ENCODE measurements around the gene PDE4D.

The PDE4D gene

DNA sequence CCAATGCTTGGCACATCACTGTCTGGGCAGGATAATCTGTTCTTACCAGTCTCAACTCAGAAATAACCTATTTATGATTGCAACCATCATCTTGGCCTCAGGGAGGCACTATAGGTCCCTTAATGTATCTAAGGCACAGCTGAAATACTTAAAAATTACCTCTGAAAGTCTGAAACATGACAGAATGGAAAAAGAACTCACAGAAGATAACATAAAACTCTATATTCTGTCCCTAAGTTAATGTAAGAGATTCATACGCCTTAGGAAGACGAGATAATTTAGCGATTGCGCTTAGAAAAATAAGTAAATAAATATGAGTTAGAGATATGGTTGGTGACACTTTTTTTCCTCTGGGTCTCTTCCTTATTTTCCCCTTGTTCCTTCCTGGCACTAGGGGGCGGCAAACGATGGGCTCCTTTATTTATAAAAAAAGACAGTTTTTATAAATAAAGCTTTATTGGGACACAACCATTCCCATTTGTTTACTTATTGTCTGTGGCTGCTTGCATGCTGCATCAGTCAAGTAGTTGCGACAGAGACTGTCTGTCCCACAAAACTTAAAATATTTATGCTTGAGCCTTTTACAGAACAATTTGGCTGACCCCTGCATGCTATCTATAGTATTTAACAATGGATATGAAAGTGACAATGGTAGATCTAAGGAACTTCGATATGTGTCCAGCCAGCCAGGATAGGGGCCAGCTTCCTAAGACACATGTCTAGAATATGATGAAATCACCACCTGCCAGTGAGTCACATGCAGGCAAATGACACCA, 79.6 kb downstream of the PDE4D start:
- no CpG with 5 or more reads among the region's 8 CpGs for WGBS, 2 donors (ENCODE audit: extremely low coverage in 2 of 2, insufficient read length in 2 of 2, insufficient replicate concordance in 1 of 2)
- Histone ChIP-seq H3K4me2 (ENCODE audit: insufficient read depth, low read length, poor library complexity, severe bottlenecking) (no peak overlapping the region), H2BK15ac (ENCODE audit: low read length) (no peak overlapping the region), H3K79me1 (ENCODE audit: low read depth, low read length) (no peaks in the 10 kb centered on the region), H2BK5ac (ENCODE audit: low read length) (no peak overlapping the region), H3K4ac (ENCODE audit: low read length) (no peak overlapping the region), H2BK12ac (ENCODE audit: low read length) (no peak overlapping the region), H3K9me3 (replicated peaks in 1 of 2; ENCODE audit: control insufficient read depth in 2 of 2, insufficient read depth in 1 of 2, low read depth in 1 of 2, low read length in 2 of 2) (no peaks in the 10 kb centered on the region), H3K27me3 (ENCODE audit: control insufficient read depth in 3 of 3, insufficient read depth in 3 of 3, low read depth in 1 of 3, low read length in 3 of 3) (no peaks in the 10 kb centered on the region), H2BK120ac (ENCODE audit: low read depth, low read length) (no peak overlapping the region), H2AK5ac (ENCODE audit: low read depth, low read length) (no peak overlapping the region), H4K91ac (ENCODE audit: low read depth, low read length, poor library complexity) (no peak overlapping the region), H2AFZ (ENCODE audit: low read length) (peak overlapping the region; percentile 27), H3K4me1 (ENCODE audit: control insufficient read depth in 2 of 2, insufficient read depth in 1 of 2, low read depth in 1 of 2, low read length in 2 of 2) (no peaks in the 10 kb centered on the region), H3K23ac (ENCODE audit: low read depth, low read length, poor library complexity) (no peak overlapping the region), H3K9ac (ENCODE audit: low read depth, low read length, poor library complexity) (no peak overlapping the region), H3K14ac (ENCODE audit: low read length) (no peak overlapping the region), H3K18ac (ENCODE audit: low read length) (no peak overlapping the region), H3K36me3 (replicated peaks in 1 of 2; ENCODE audit: control insufficient read depth in 2 of 2, insufficient read depth in 2 of 2, low read length in 2 of 2) (no peaks in the 10 kb centered on the region), H3K27ac (replicated peaks; ENCODE audit: low read length) (no peak overlapping the region), H3K4me3 (ENCODE audit: low read length in 2 of 2) (no peak overlapping the region), H4K8ac (ENCODE audit: low read depth, low read length) (no peak overlapping the region)
- peak; percentile 54 for DNase-seq (ENCODE audit: low spot score)

DNA sequence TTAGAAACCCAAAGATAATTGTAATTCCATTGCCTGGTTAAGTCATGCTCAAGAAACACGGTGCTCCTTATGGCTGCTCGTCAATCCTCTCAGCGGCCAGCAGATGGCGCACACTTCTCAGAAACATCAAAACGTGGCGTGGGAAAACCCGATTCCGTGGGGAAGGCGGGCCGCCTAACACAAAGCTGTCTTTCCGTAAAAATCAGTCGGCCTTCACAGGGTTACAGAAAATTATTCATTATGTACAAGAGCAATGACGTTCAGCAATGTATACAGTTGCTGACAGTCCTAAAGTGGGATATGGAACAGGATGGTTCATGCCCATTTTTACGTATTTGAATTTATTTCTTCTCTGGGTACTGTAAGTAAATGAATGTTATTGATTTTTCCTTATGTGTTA, 83.5 kb downstream of the PDE4D start:
- Histone ChIP-seq H2AK5ac (ENCODE audit: low read depth, low read length) (no peak overlapping the region), H3K4me1 (ENCODE audit: control insufficient read depth in 2 of 2, insufficient read depth in 1 of 2, low read depth in 1 of 2, low read length in 2 of 2) (no peaks in the 10 kb centered on the region), H3K9ac (ENCODE audit: low read depth, low read length, poor library complexity) (no peak overlapping the region), H3K4me3 (ENCODE audit: low read length in 2 of 2) (no peak overlapping the region), H2BK120ac (ENCODE audit: low read depth, low read length) (no peak overlapping the region), H3K23ac (ENCODE audit: low read depth, low read length, poor library complexity) (no peak overlapping the region), H2BK5ac (ENCODE audit: low read length) (no peak overlapping the region), H3K27me3 (ENCODE audit: control insufficient read depth in 3 of 3, insufficient read depth in 3 of 3, low read depth in 1 of 3, low read length in 3 of 3) (no peaks in the 10 kb centered on the region), H3K14ac (ENCODE audit: low read length) (no peak overlapping the region), H4K91ac (ENCODE audit: low read depth, low read length, poor library complexity) (no peak overlapping the region), H3K4ac (ENCODE audit: low read length) (no peak overlapping the region), H3K79me1 (ENCODE audit: low read depth, low read length) (no peaks in the 10 kb centered on the region), H3K4me2 (ENCODE audit: insufficient read depth, low read length, poor library complexity, severe bottlenecking) (peak overlapping the region; percentile 46), H3K18ac (ENCODE audit: low read length) (no peak overlapping the region), H2AFZ (ENCODE audit: low read length) (peak overlapping the region; percentile 1), H3K27ac (replicated peaks; ENCODE audit: low read length) (no peak overlapping the region), H3K9me3 (replicated peaks in 1 of 2; ENCODE audit: control insufficient read depth in 2 of 2, insufficient read depth in 1 of 2, low read depth in 1 of 2, low read length in 2 of 2) (no peaks in the 10 kb centered on the region), H2BK12ac (ENCODE audit: low read length) (no peak overlapping the region), H2BK15ac (ENCODE audit: low read length) (no peak overlapping the region), H3K36me3 (replicated peaks in 1 of 2; ENCODE audit: control insufficient read depth in 2 of 2, insufficient read depth in 2 of 2, low read length in 2 of 2) (no peaks in the 10 kb centered on the region), H4K8ac (ENCODE audit: low read depth, low read length) (no peak overlapping the region)
- DNase-seq (ENCODE audit: low spot score), result peak; percentile 70
- WGBS, 2 donors (ENCODE audit: extremely low coverage in 2 of 2, insufficient read length in 2 of 2, insufficient replicate concordance in 1 of 2), result no CpG with 5 or more reads among the region's 14 CpGs

DNA sequence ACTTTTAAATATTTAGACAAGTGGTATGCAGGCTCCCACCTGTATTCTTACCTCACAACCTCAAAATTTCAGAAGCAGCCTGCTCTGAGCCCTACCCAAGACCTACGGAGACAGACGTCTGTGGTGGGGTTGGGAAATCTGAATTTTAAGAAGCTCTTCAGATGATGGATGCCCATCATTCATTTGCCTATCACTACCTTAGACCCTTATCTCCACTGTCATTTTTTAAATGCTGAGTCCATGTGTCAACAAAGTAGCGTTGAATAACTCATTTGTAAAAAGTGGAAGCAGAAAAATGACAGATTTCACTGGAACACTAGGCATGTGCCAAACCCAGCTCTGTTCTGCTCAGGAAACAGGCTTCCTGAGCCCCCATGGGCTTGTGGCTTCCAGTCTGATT, 85.7 kb downstream of the PDE4D start:
- no peak overlapping the region for H3K18ac ChIP-seq (ENCODE audit: low read length)
- no peaks in the 10 kb centered on the region for H3K27me3 ChIP-seq (ENCODE audit: control insufficient read depth in 3 of 3, insufficient read depth in 3 of 3, low read depth in 1 of 3, low read length in 3 of 3)
- no peak overlapping the region for H3K23ac ChIP-seq (ENCODE audit: low read depth, low read length, poor library complexity)
- H2BK120ac ChIP-seq (ENCODE audit: low read depth, low read length), result no peak overlapping the region
- no peaks in the 10 kb centered on the region for H3K9me3 ChIP-seq (replicated peaks in 1 of 2; ENCODE audit: control insufficient read depth in 2 of 2, insufficient read depth in 1 of 2, low read depth in 1 of 2, low read length in 2 of 2)
- H4K91ac ChIP-seq (ENCODE audit: low read depth, low read length, poor library complexity), result no peak overlapping the region
- H3K4ac ChIP-seq (ENCODE audit: low read length), result no peak overlapping the region
- H2AK5ac ChIP-seq (ENCODE audit: low read depth, low read length), result no peak overlapping the region
- no peak overlapping the region for H2BK12ac ChIP-seq (ENCODE audit: low read length)
- no peak overlapping the region for H3K4me3 ChIP-seq (ENCODE audit: low read length in 2 of 2)
- no peaks in the 10 kb centered on the region for H3K36me3 ChIP-seq (replicated peaks in 1 of 2; ENCODE audit: control insufficient read depth in 2 of 2, insufficient read depth in 2 of 2, low read length in 2 of 2)
- H3K14ac ChIP-seq (ENCODE audit: low read length), result no peak overlapping the region
- H2BK15ac ChIP-seq (ENCODE audit: low read length), result no peak overlapping the region
- H3K9ac ChIP-seq (ENCODE audit: low read depth, low read length, poor library complexity), result no peak overlapping the region
- H2AFZ ChIP-seq (ENCODE audit: low read length), result no peak overlapping the region
- no peak overlapping the region for H4K8ac ChIP-seq (ENCODE audit: low read depth, low read length)
- H3K4me1 ChIP-seq (ENCODE audit: control insufficient read depth in 2 of 2, insufficient read depth in 1 of 2, low read depth in 1 of 2, low read length in 2 of 2), result no peaks in the 10 kb centered on the region
- no CpG with 5 or more reads among the region's 3 CpGs for WGBS, 2 donors (ENCODE audit: extremely low coverage in 2 of 2, insufficient read length in 2 of 2, insufficient replicate concordance in 1 of 2)
- no peak overlapping the region for H2BK5ac ChIP-seq (ENCODE audit: low read length)
- no peaks in the 10 kb centered on the region for H3K79me1 ChIP-seq (ENCODE audit: low read depth, low read length)
- no peak overlapping the region for H3K27ac ChIP-seq (replicated peaks; ENCODE audit: low read length)
- DNase-seq (ENCODE audit: low spot score), result no peak
- no peak overlapping the region for H3K4me2 ChIP-seq (ENCODE audit: insufficient read depth, low read length, poor library complexity, severe bottlenecking)

DNA sequence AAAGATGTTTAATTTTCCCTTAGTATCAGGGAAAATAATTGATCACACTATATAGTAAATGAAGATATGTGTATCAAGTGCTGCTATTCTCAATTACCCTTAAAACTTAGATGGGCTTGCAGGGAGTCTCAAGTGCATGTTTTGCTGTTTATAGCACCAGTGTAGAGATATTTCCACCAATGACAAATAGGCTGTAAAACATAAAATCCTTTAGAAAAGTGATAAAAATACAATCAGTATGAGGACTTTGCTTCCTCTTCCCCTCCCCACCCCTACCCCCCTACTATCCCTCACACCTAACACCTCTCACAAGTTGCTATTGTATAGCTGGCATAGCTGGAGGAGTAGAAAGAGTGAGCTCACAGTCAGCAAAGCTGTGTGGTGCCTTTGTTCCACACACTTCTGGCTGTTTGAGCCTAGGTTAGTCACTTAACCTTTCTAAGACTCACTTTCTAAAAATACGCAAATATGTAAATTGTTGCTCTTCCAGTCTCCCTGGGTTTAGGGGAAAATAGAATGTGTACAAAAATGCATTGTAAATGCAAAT, 93.1 kb downstream of the PDE4D start:
- Histone ChIP-seq H2AFZ (ENCODE audit: low read length) (no peak overlapping the region), H3K4me1 (ENCODE audit: control insufficient read depth in 2 of 2, insufficient read depth in 1 of 2, low read depth in 1 of 2, low read length in 2 of 2) (peaks cover 0 to 2% of the 10 kb centered on the region in 2 donors), H2BK5ac (ENCODE audit: low read length) (no peak overlapping the region), H3K36me3 (replicated peaks in 1 of 2; ENCODE audit: control insufficient read depth in 2 of 2, insufficient read depth in 2 of 2, low read length in 2 of 2) (no peaks in the 10 kb centered on the region), H3K23ac (ENCODE audit: low read depth, low read length, poor library complexity) (no peak overlapping the region), H3K4me2 (ENCODE audit: insufficient read depth, low read length, poor library complexity, severe bottlenecking) (no peak overlapping the region), H3K14ac (ENCODE audit: low read length) (no peak overlapping the region), H3K9me3 (replicated peaks in 1 of 2; ENCODE audit: control insufficient read depth in 2 of 2, insufficient read depth in 1 of 2, low read depth in 1 of 2, low read length in 2 of 2) (no peaks in the 10 kb centered on the region), H3K27me3 (ENCODE audit: control insufficient read depth in 3 of 3, insufficient read depth in 3 of 3, low read depth in 1 of 3, low read length in 3 of 3) (no peaks in the 10 kb centered on the region), H3K18ac (ENCODE audit: low read length) (no peak overlapping the region), H2BK120ac (ENCODE audit: low read depth, low read length) (no peak overlapping the region), H3K27ac (replicated peaks; ENCODE audit: low read length) (no peak overlapping the region), H4K8ac (ENCODE audit: low read depth, low read length) (no peak overlapping the region), H2AK5ac (ENCODE audit: low read depth, low read length) (no peak overlapping the region), H3K4me3 (ENCODE audit: low read length in 2 of 2) (no peak overlapping the region), H3K79me1 (ENCODE audit: low read depth, low read length) (no peaks in the 10 kb centered on the region), H3K9ac (ENCODE audit: low read depth, low read length, poor library complexity) (no peak overlapping the region), H4K91ac (ENCODE audit: low read depth, low read length, poor library complexity) (no peak overlapping the region), H2BK12ac (ENCODE audit: low read length) (no peak overlapping the region), H2BK15ac (ENCODE audit: low read length) (no peak overlapping the region), H3K4ac (ENCODE audit: low read length) (no peak overlapping the region)
- no CpG with 5 or more reads among the region's 1 CpG for WGBS, 2 donors (ENCODE audit: extremely low coverage in 2 of 2, insufficient read length in 2 of 2, insufficient replicate concordance in 1 of 2)
- DNase-seq (ENCODE audit: low spot score), result no peak
